Thyroid gland (tissue), 4 donors: ENCODE results near the gene ANTXR2. TPM values are rescaled to one million over a fixed set of nuclear protein-coding genes. Genes with fewer than 3 reads are reported as not detected.
A peak's percentile ranks its signal among the peaks of the same experiment; 100 is the strongest.

ENCODE experiments used
- DNase-seq, 2 donors: peaks; one replicate each; pipeline ENCODE4 v3.0.0-alpha.2; 2019
- H3K27ac ChIP-seq, 3 donors: fragments of 200-600 bp; sonication (generic); 1 replicate in 2 of 3; 2 replicates in 1 of 3; pipeline ENCODE4 v1.5.1; 2016 to 2019; ENCODE audit warnings: mild to moderate bottlenecking in 1 of 3, moderate library complexity in 1 of 3
- H3K27me3 ChIP-seq: fragments of 200-600 bp; sonication (generic); one replicate; pipeline ENCODE4 v1.5.1; 2019
- H3K36me3 ChIP-seq, 2 donors: fragments of 200-600 bp; sonication (generic); one replicate each; pipeline ENCODE4 v1.5.1; 2016 to 2019
- H3K4me1 ChIP-seq, 2 donors: fragments of 200-600 bp; sonication (generic); one replicate each; pipeline ENCODE4 v1.5.1; 2017 to 2019
- H3K4me3 ChIP-seq, 3 donors: fragments of 200-600 bp; sonication (generic); replicated peaks in 1 of 3; 1 replicate in 2 of 3; 2 replicates in 1 of 3; pipeline ENCODE4 v1.5.1; 2016; ENCODE audit warnings: mild to moderate bottlenecking in 1 of 3
- H3K9me3 ChIP-seq: fragments of 200-600 bp; sonication (generic); one replicate; pipeline ENCODE4 v1.5.1; 2017
- POLR2A ChIP-seq, 2 donors: fragments of 450-650 bp; IDR thresholded peaks; one replicate each; pipeline ENCODE4 v1.6.1; 2017; ENCODE audit warnings: antibody characterized with exemption in 2 of 2, mild to moderate bottlenecking in 2 of 2, moderate library complexity in 1 of 2
- WGBS, 2 donors: methylation state at CpG; one replicate each; pipeline ENCODE4 v1.1.5; 2017; 5-methylcytosine and 5-hydroxymethylcytosine counted together
- intact Hi-C: fragments of 100-400 bp; cut with DNase I; formaldehyde crosslinking; loops from one replicate; pipeline ENCODE4 v1.15.1; 2023
- total RNA-seq, 4 donors: library from RNA; depleted of rRNA; stranded (reverse); fragments of >200 nt; gene quantifications; one replicate each; pipeline ENCODE4 v1.2.3, GENCODE V29; 2016
- TF ChIP-seq, protein P1 (sequence below), 6 experiments: fragments of 200-600 bp in 3 of 6; fragments of 450-650 bp in 3 of 6; sonication (generic) in 3 of 6; IDR thresholded peaks; one replicate each; pipeline ENCODE4 v1.5.1; 2016 to 2019; ENCODE audit warnings: antibody characterized with exemption in 6 of 6, mild to moderate bottlenecking in 2 of 6, inconsistent platforms in 1 of 6, moderate library complexity in 1 of 6

ANTXR2 gene
- total RNA-seq, 4 donors from 2014 or later: 21.2 to 46.1 (median 24.3) TPM

- Histone ChIP-seq H3K27ac (no peak overlapping the region), H3K4me1 (no peaks in the 10 kb centered on the region), H3K27me3 (no peaks in the 10 kb centered on the region), H3K9me3 (no peaks in the 10 kb centered on the region), H3K4me3 (no peak overlapping the region), H3K36me3 (no peaks in the 10 kb centered on the region)
- intact Hi-C loops: no loop called here
- DNase-seq: no peak
- TF ChIP-seq POLR2A (IDR thresholded peaks at IDR 0.05): no peak
- TF ChIP-seq, protein P1, sequence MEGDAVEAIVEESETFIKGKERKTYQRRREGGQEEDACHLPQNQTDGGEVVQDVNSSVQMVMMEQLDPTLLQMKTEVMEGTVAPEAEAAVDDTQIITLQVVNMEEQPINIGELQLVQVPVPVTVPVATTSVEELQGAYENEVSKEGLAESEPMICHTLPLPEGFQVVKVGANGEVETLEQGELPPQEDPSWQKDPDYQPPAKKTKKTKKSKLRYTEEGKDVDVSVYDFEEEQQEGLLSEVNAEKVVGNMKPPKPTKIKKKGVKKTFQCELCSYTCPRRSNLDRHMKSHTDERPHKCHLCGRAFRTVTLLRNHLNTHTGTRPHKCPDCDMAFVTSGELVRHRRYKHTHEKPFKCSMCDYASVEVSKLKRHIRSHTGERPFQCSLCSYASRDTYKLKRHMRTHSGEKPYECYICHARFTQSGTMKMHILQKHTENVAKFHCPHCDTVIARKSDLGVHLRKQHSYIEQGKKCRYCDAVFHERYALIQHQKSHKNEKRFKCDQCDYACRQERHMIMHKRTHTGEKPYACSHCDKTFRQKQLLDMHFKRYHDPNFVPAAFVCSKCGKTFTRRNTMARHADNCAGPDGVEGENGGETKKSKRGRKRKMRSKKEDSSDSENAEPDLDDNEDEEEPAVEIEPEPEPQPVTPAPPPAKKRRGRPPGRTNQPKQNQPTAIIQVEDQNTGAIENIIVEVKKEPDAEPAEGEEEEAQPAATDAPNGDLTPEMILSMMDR (IDR thresholded peaks at IDR 0.05): no peak
These were observed 28.7 kb upstream of the ANTXR2 start for GRCh38 chr4:80101792-80102116.

GRCh38 chr4:80101071-80101791 is 28.2 kb upstream of the ANTXR2 start:
- 82 to 83% methylated on average over 5 of the region's 5 CpGs for WGBS, 2 donors
- Histone ChIP-seq H3K4me3 (no peak overlapping the region), H3K27me3 (no peaks in the 10 kb centered on the region), H3K4me1 (no peaks in the 10 kb centered on the region), H3K36me3 (no peaks in the 10 kb centered on the region), H3K9me3 (no peaks in the 10 kb centered on the region), H3K27ac (no peak overlapping the region)
- TF ChIP-seq, protein P1 (IDR thresholded peaks at IDR 0.05): no peak
- TF ChIP-seq POLR2A (IDR thresholded peaks at IDR 0.05): no peak
- DNase-seq: no peak
- intact Hi-C loops: no loop called here

GRCh38 chr4:80099671-80100070 is 26.6 kb upstream of the ANTXR2 start:
- no peak for DNase-seq
- TF ChIP-seq, protein P1 (IDR thresholded peaks at IDR 0.05): no peak
- TF ChIP-seq POLR2A (IDR thresholded peaks at IDR 0.05): no peak
- WGBS, 2 donors: 83 to 89% methylated on average over 1 of the region's 1 CpG

GRCh38 chr4:80098635-80099034 is 25.6 kb upstream of the ANTXR2 start:
- 84 to 85% methylated on average over 1 of the region's 1 CpG for WGBS, 2 donors
- TF ChIP-seq, protein P1 (IDR thresholded peaks at IDR 0.05): no peak
- TF ChIP-seq POLR2A (IDR thresholded peaks at IDR 0.05): no peak

More at GRCh38 chr4:80099671-80100070, 26.6 kb upstream of the ANTXR2 start:
- H3K27me3 ChIP-seq: no peaks in the 10 kb centered on the region
- intact Hi-C loops: no loop called here
- H3K36me3 ChIP-seq: no peaks in the 10 kb centered on the region
- H3K4me1 ChIP-seq: no peaks in the 10 kb centered on the region
- H3K27ac ChIP-seq: no peak overlapping the region
- H3K9me3 ChIP-seq: no peaks in the 10 kb centered on the region
- H3K4me3 ChIP-seq: no peak overlapping the region

DNA sequence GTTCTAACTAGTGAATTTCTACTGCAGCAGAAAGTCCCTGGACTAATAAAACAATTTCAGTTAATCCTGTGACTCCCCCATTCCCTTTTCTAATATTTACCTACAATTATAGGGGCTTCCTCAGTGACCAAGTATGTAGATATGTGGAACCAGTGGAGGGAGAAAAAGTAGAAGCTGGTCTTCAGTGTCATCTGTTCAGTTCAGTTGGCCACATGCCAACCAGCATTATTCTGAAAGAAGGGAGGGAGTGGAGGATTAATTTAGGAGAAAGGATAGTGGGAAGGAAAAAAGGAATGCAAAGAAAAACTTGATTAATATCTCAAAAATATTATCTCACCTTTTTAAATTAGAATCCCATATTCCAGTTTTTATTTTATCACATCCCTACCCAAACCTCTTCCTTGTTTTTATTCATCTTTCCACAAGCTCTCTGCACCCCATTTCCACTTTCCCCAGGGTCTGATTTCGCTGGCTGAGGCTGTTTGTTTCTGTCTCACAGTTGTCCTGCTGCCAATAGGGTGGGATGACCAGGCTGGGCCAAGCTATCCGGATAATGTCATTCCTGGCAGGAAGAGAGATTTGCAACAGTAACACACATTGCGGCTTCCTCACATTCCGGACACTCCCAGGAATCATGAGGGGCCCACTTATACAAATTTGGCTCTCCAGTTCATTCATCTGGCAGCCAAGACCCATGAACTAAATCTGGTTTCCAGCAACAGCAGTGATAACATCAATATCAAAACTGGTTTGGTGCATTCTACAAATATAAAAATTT is 24.6 kb upstream of the ANTXR2 start:
- Histone ChIP-seq H3K27me3 (no peaks in the 10 kb centered on the region), H3K36me3 (no peaks in the 10 kb centered on the region), H3K4me1 (no peaks in the 10 kb centered on the region), H3K4me3 (no peak overlapping the region), H3K9me3 (no peaks in the 10 kb centered on the region), H3K27ac (no peak overlapping the region)
- TF ChIP-seq, protein P1 (IDR thresholded peaks at IDR 0.05): no peak
- TF ChIP-seq POLR2A (IDR thresholded peaks at IDR 0.05): no peak
- intact Hi-C loops: no loop called here
- WGBS, 2 donors: 43 to 46% methylated on average over 4 of the region's 4 CpGs
- DNase-seq: peak; percentile 8 to 12

More at GRCh38 chr4:80098635-80099034, 25.6 kb upstream of the ANTXR2 start:
- Histone ChIP-seq H3K27ac (no peak overlapping the region), H3K27me3 (no peaks in the 10 kb centered on the region), H3K36me3 (no peaks in the 10 kb centered on the region), H3K4me1 (no peaks in the 10 kb centered on the region), H3K4me3 (no peak overlapping the region), H3K9me3 (no peaks in the 10 kb centered on the region)
- intact Hi-C loops: no loop called here
- no peak for DNase-seq
